ENCODE results near the gene ZNF20.

The ZNF20 gene

GRCh38 chr19:12126707-12127106 lies 13.4 kb downstream of the ZNF20 start:
- WGBS, 2 donors (ENCODE audit: extremely low coverage in 2 of 2, insufficient read length in 2 of 2, insufficient replicate concordance in 1 of 2): no CpG with 5 or more reads among the region's 2 CpGs
- Histone ChIP-seq H3K4me3 (ENCODE audit: low read length in 2 of 2) (no peak overlapping the region), H2BK12ac (ENCODE audit: low read length) (no peak overlapping the region), H3K27ac (replicated peaks; ENCODE audit: low read length) (no peak overlapping the region), H3K9me3 (replicated peaks in 1 of 2; ENCODE audit: control insufficient read depth in 2 of 2, insufficient read depth in 1 of 2, low read depth in 1 of 2, low read length in 2 of 2) (peaks cover 8 to 36% of the 10 kb centered on the region in 2 donors), H3K18ac (ENCODE audit: low read length) (no peak overlapping the region), H3K79me1 (ENCODE audit: low read depth, low read length) (no peaks in the 10 kb centered on the region), H4K91ac (ENCODE audit: low read depth, low read length, poor library complexity) (no peak overlapping the region), H2BK15ac (ENCODE audit: low read length) (no peak overlapping the region), H2AK5ac (ENCODE audit: low read depth, low read length) (no peak overlapping the region), H3K4me2 (ENCODE audit: insufficient read depth, low read length, poor library complexity, severe bottlenecking) (no peak overlapping the region), H3K9ac (ENCODE audit: low read depth, low read length, poor library complexity) (no peak overlapping the region), H3K4me1 (ENCODE audit: control insufficient read depth in 2 of 2, insufficient read depth in 1 of 2, low read depth in 1 of 2, low read length in 2 of 2) (no peaks in the 10 kb centered on the region), H3K14ac (ENCODE audit: low read length) (no peak overlapping the region), H2AFZ (ENCODE audit: low read length) (no peak overlapping the region), H3K23ac (ENCODE audit: low read depth, low read length, poor library complexity) (no peak overlapping the region), H4K8ac (ENCODE audit: low read depth, low read length) (no peak overlapping the region), H2BK5ac (ENCODE audit: low read length) (no peak overlapping the region), H3K27me3 (ENCODE audit: control insufficient read depth in 3 of 3, insufficient read depth in 3 of 3, low read depth in 1 of 3, low read length in 3 of 3) (no peaks in the 10 kb centered on the region), H3K4ac (ENCODE audit: low read length) (no peak overlapping the region), H3K36me3 (replicated peaks in 1 of 2; ENCODE audit: control insufficient read depth in 2 of 2, insufficient read depth in 2 of 2, low read length in 2 of 2) (peaks cover under 1 to 24% of the 10 kb centered on the region in 2 donors), H2BK120ac (ENCODE audit: low read depth, low read length) (no peak overlapping the region)
- no peak for DNase-seq (ENCODE audit: low spot score)

- no peak overlapping the region for H2AK5ac ChIP-seq (ENCODE audit: low read depth, low read length)
- no peak overlapping the region for H3K4me2 ChIP-seq (ENCODE audit: insufficient read depth, low read length, poor library complexity, severe bottlenecking)
- WGBS, 2 donors (ENCODE audit: extremely low coverage in 2 of 2, insufficient read length in 2 of 2, insufficient replicate concordance in 1 of 2): no CpG with 5 or more reads among the region's 33 CpGs
- H3K4me1 ChIP-seq (ENCODE audit: control insufficient read depth in 2 of 2, insufficient read depth in 1 of 2, low read depth in 1 of 2, low read length in 2 of 2): no peaks in the 10 kb centered on the region
- no peak overlapping the region for H2BK5ac ChIP-seq (ENCODE audit: low read length)
- no peak overlapping the region for H3K27ac ChIP-seq (replicated peaks; ENCODE audit: low read length)
- H3K14ac ChIP-seq (ENCODE audit: low read length): no peak overlapping the region
- H3K18ac ChIP-seq (ENCODE audit: low read length): no peak overlapping the region
- no peak overlapping the region for H4K8ac ChIP-seq (ENCODE audit: low read depth, low read length)
- H3K4ac ChIP-seq (ENCODE audit: low read length): no peak overlapping the region
- no peaks in the 10 kb centered on the region for H3K79me1 ChIP-seq (ENCODE audit: low read depth, low read length)
- H2BK15ac ChIP-seq (ENCODE audit: low read length): no peak overlapping the region
- no peaks in the 10 kb centered on the region for H3K27me3 ChIP-seq (ENCODE audit: control insufficient read depth in 3 of 3, insufficient read depth in 3 of 3, low read depth in 1 of 3, low read length in 3 of 3)
- no peak overlapping the region for H2AFZ ChIP-seq (ENCODE audit: low read length)
- H2BK12ac ChIP-seq (ENCODE audit: low read length): no peak overlapping the region
- H3K36me3 ChIP-seq (replicated peaks in 1 of 2; ENCODE audit: control insufficient read depth in 2 of 2, insufficient read depth in 2 of 2, low read length in 2 of 2): peaks cover 15 to 44% of the 10 kb centered on the region in 2 donors
- no peak overlapping the region for H4K91ac ChIP-seq (ENCODE audit: low read depth, low read length, poor library complexity)
- no peak overlapping the region for H3K9ac ChIP-seq (ENCODE audit: low read depth, low read length, poor library complexity)
- DNase-seq (ENCODE audit: low spot score): no peak
- H3K4me3 ChIP-seq (ENCODE audit: low read length in 2 of 2): peak overlapping the region in 1 of 2 donors; percentile 49
- H2BK120ac ChIP-seq (ENCODE audit: low read depth, low read length): no peak overlapping the region
- peak overlapping the region; percentile 73 for H3K23ac ChIP-seq (ENCODE audit: low read depth, low read length, poor library complexity)
- H3K9me3 ChIP-seq (replicated peaks in 1 of 2; ENCODE audit: control insufficient read depth in 2 of 2, insufficient read depth in 1 of 2, low read depth in 1 of 2, low read length in 2 of 2): peaks cover 32 to 44% of the 10 kb centered on the region in 2 donors
Observed at GRCh38 chr19:12117201-12117970, 22.8 kb downstream of the ZNF20 start.

- H3K36me3 ChIP-seq (replicated peaks in 1 of 2; ENCODE audit: control insufficient read depth in 2 of 2, insufficient read depth in 2 of 2, low read length in 2 of 2): peaks cover 36 to 83% of the 10 kb centered on the region in 2 donors
- no peak overlapping the region for H3K14ac ChIP-seq (ENCODE audit: low read length)
- no peaks in the 10 kb centered on the region for H3K27me3 ChIP-seq (ENCODE audit: control insufficient read depth in 3 of 3, insufficient read depth in 3 of 3, low read depth in 1 of 3, low read length in 3 of 3)
- no peak overlapping the region for H3K4ac ChIP-seq (ENCODE audit: low read length)
- no peak overlapping the region for H3K23ac ChIP-seq (ENCODE audit: low read depth, low read length, poor library complexity)
- no peaks in the 10 kb centered on the region for H3K4me1 ChIP-seq (ENCODE audit: control insufficient read depth in 2 of 2, insufficient read depth in 1 of 2, low read depth in 1 of 2, low read length in 2 of 2)
- no peak overlapping the region for H3K4me3 ChIP-seq (ENCODE audit: low read length in 2 of 2)
- H3K9ac ChIP-seq (ENCODE audit: low read depth, low read length, poor library complexity): no peak overlapping the region
- no peak overlapping the region for H2BK12ac ChIP-seq (ENCODE audit: low read length)
- no peak overlapping the region for H2BK5ac ChIP-seq (ENCODE audit: low read length)
- H4K8ac ChIP-seq (ENCODE audit: low read depth, low read length): no peak overlapping the region
- H3K27ac ChIP-seq (replicated peaks; ENCODE audit: low read length): no peak overlapping the region
- no peak overlapping the region for H2BK15ac ChIP-seq (ENCODE audit: low read length)
- peaks cover 54 to 75% of the 10 kb centered on the region in 2 donors for H3K9me3 ChIP-seq (replicated peaks in 1 of 2; ENCODE audit: control insufficient read depth in 2 of 2, insufficient read depth in 1 of 2, low read depth in 1 of 2, low read length in 2 of 2)
- no peak overlapping the region for H2AFZ ChIP-seq (ENCODE audit: low read length)
- H2BK120ac ChIP-seq (ENCODE audit: low read depth, low read length): no peak overlapping the region
- no peak for DNase-seq (ENCODE audit: low spot score)
- no peak overlapping the region for H4K91ac ChIP-seq (ENCODE audit: low read depth, low read length, poor library complexity)
- no CpG with 5 or more reads among the region's 5 CpGs for WGBS, 2 donors (ENCODE audit: extremely low coverage in 2 of 2, insufficient read length in 2 of 2, insufficient replicate concordance in 1 of 2)
- H3K4me2 ChIP-seq (ENCODE audit: insufficient read depth, low read length, poor library complexity, severe bottlenecking): no peak overlapping the region
- H2AK5ac ChIP-seq (ENCODE audit: low read depth, low read length): no peak overlapping the region
- no peak overlapping the region for H3K18ac ChIP-seq (ENCODE audit: low read length)
- no peaks in the 10 kb centered on the region for H3K79me1 ChIP-seq (ENCODE audit: low read depth, low read length)
Observed at GRCh38 chr19:12113121-12113520, 27.0 kb downstream of the ZNF20 start.

- Histone ChIP-seq H3K4me3 (ENCODE audit: low read length in 2 of 2) (no peak overlapping the region), H3K4me1 (ENCODE audit: control insufficient read depth in 2 of 2, insufficient read depth in 1 of 2, low read depth in 1 of 2, low read length in 2 of 2) (no peaks in the 10 kb centered on the region), H2BK120ac (ENCODE audit: low read depth, low read length) (no peak overlapping the region), H2BK5ac (ENCODE audit: low read length) (no peak overlapping the region), H3K4ac (ENCODE audit: low read length) (no peak overlapping the region), H2BK15ac (ENCODE audit: low read length) (no peak overlapping the region), H3K9ac (ENCODE audit: low read depth, low read length, poor library complexity) (no peak overlapping the region), H2AK5ac (ENCODE audit: low read depth, low read length) (no peak overlapping the region), H3K14ac (ENCODE audit: low read length) (no peak overlapping the region), H2AFZ (ENCODE audit: low read length) (no peak overlapping the region), H3K36me3 (replicated peaks in 1 of 2; ENCODE audit: control insufficient read depth in 2 of 2, insufficient read depth in 2 of 2, low read length in 2 of 2) (peaks cover 36 to 83% of the 10 kb centered on the region in 2 donors), H4K8ac (ENCODE audit: low read depth, low read length) (no peak overlapping the region), H3K23ac (ENCODE audit: low read depth, low read length, poor library complexity) (no peak overlapping the region), H3K9me3 (replicated peaks in 1 of 2; ENCODE audit: control insufficient read depth in 2 of 2, insufficient read depth in 1 of 2, low read depth in 1 of 2, low read length in 2 of 2) (peaks cover 54 to 79% of the 10 kb centered on the region in 2 donors), H3K27me3 (ENCODE audit: control insufficient read depth in 3 of 3, insufficient read depth in 3 of 3, low read depth in 1 of 3, low read length in 3 of 3) (no peaks in the 10 kb centered on the region), H2BK12ac (ENCODE audit: low read length) (no peak overlapping the region), H3K79me1 (ENCODE audit: low read depth, low read length) (no peaks in the 10 kb centered on the region), H3K4me2 (ENCODE audit: insufficient read depth, low read length, poor library complexity, severe bottlenecking) (no peak overlapping the region), H3K18ac (ENCODE audit: low read length) (no peak overlapping the region), H3K27ac (replicated peaks; ENCODE audit: low read length) (no peak overlapping the region), H4K91ac (ENCODE audit: low read depth, low read length, poor library complexity) (no peak overlapping the region)
- no CpG with 5 or more reads among the region's 8 CpGs for WGBS, 2 donors (ENCODE audit: extremely low coverage in 2 of 2, insufficient read length in 2 of 2, insufficient replicate concordance in 1 of 2)
- DNase-seq (ENCODE audit: low spot score): no peak
Observed at GRCh38 chr19:12112701-12113100, 27.4 kb downstream of the ZNF20 start.

Measured in neuronal stem cell (in vitro differentiated cells).